ENCODE data around the gene PBX1.

- TF ChIP-seq CTCF (conservative IDR thresholded peaks at IDR 0.05; ENCODE audit: low read depth in 2 of 2) (no peak), POLR2AphosphoS5 (IDR thresholded peaks at IDR 0.05; ENCODE audit: low read depth) (no peak)
Measured at GRCh38 chr1:164569241-164569640, 10.3 kb downstream of the PBX1 start.

Data from GM23338 (cell line).